HEK293 (cell line): ENCODE results near the gene HMCN2.

Experiments used
- CTCF ChIA-PET: fragments of 350-600 bp; formaldehyde crosslinking; extraction: SDS; loops from one replicate; lab custom pipeline; 2021; ENCODE audit warnings: antibody characterized with exemption; lab: Yijun Ruan, JAX
- POLR2A ChIA-PET: fragments of 300-600 bp; formaldehyde crosslinking; extraction: SDS; loops from one replicate; lab custom pipeline; 2020; ENCODE audit warnings: antibody characterized with exemption, inconsistent platforms; lab: Yijun Ruan, JAX
- H3K27ac ChIP-seq: fragments of 200-500 bp; sonication (Bioruptor generic); 2 replicates; pipeline ENCODE4 v1.5.1; 2014; ENCODE audit warnings: low read depth, low read length, control low read depth, inconsistent platforms; ENCODE audit errors: extremely low read depth
- H3K36me3 ChIP-seq, 2 experiments: fragments of 200-500 bp in 1 of 2; sonication (Bioruptor generic) in 1 of 2; 1 replicate in 1 of 2; 2 replicates in 1 of 2; pipeline ENCODE4 v1.5.1; 2014 to 2017; ENCODE audit warnings: inconsistent platforms in 2 of 2, low read length in 2 of 2; ENCODE audit not compliant: control insufficient read depth in 2 of 2, insufficient read depth in 1 of 2
- H3K4me1 ChIP-seq: fragments of 200-500 bp; sonication (Bioruptor generic); 2 replicates; pipeline ENCODE4 v1.5.1; 2014; ENCODE audit warnings: mild to moderate bottlenecking, low read length, inconsistent platforms; ENCODE audit not compliant: control insufficient read depth, insufficient read depth
- H3K4me3 ChIP-seq: 2 replicates; pipeline ENCODE4 v1.5.1; 2011; ENCODE audit warnings: low read depth, mild to moderate bottlenecking, control low read depth, low read length, moderate library complexity
- H3K9me3 ChIP-seq: fragments of 200-500 bp; sonication (Bioruptor generic); 2 replicates; pipeline ENCODE4 v1.5.1; 2014; ENCODE audit warnings: low read depth, low read length, inconsistent platforms; ENCODE audit not compliant: control insufficient read depth, insufficient read depth
- BCL11A ChIP-seq: fragments of 450-650 bp; formaldehyde crosslinking; IDR thresholded peaks from 2 replicates; pipeline ENCODE4 v1.5.1; 2016; ENCODE audit warnings: low read depth, missing biosample characterization, missing genetic modification characterization
- KLF1 ChIP-seq: fragments of 450-650 bp; formaldehyde crosslinking; IDR thresholded peaks from 2 replicates; pipeline ENCODE4 v1.5.1; 2016; ENCODE audit warnings: missing biosample characterization, missing genetic modification characterization
- MZF1 ChIP-seq: fragments of 450-650 bp; formaldehyde crosslinking; IDR thresholded peaks from 2 replicates; pipeline ENCODE4 v1.5.1; 2017; ENCODE audit warnings: missing biosample characterization, missing genetic modification characterization, borderline replicate concordance
- ZBTB8A ChIP-seq: fragments of 450-650 bp; formaldehyde crosslinking; IDR thresholded peaks from 2 replicates; pipeline ENCODE4 v1.5.1; 2016; ENCODE audit warnings: missing biosample characterization, missing genetic modification characterization
- ZFP3 ChIP-seq: fragments of 450-650 bp; formaldehyde crosslinking; IDR thresholded peaks from 2 replicates; pipeline ENCODE4 v1.5.1; 2016; ENCODE audit warnings: low read depth, missing biosample characterization, missing genetic modification characterization
- ZNF138 ChIP-seq: fragments of 450-650 bp; formaldehyde crosslinking; IDR thresholded peaks from 2 replicates; pipeline ENCODE4 v1.5.1; 2016; ENCODE audit warnings: missing biosample characterization, missing genetic modification characterization, borderline replicate concordance
- ZNF157 ChIP-seq: fragments of 450-650 bp; formaldehyde crosslinking; IDR thresholded peaks from 2 replicates; pipeline ENCODE4 v1.5.1; 2016; ENCODE audit warnings: missing biosample characterization, missing genetic modification characterization
- ZNF174 ChIP-seq: fragments of 450-650 bp; formaldehyde crosslinking; IDR thresholded peaks from 2 replicates; pipeline ENCODE4 v1.5.0; 2017; ENCODE audit warnings: missing biosample characterization, mild to moderate bottlenecking, missing genetic modification characterization
- ZNF335 ChIP-seq: fragments of 450-650 bp; formaldehyde crosslinking; conservative IDR thresholded peaks from 2 replicates; pipeline ENCODE4 v1.5.1; 2016; ENCODE audit warnings: missing biosample characterization, missing genetic modification characterization
- ZNF423 ChIP-seq: fragments of 450-650 bp; formaldehyde crosslinking; IDR thresholded peaks from 2 replicates; pipeline ENCODE4 v1.5.1; 2016; ENCODE audit warnings: missing biosample characterization, missing genetic modification characterization
- ZNF473 ChIP-seq: fragments of 450-650 bp; formaldehyde crosslinking; IDR thresholded peaks from 2 replicates; pipeline ENCODE4 v1.5.1; 2017; ENCODE audit warnings: missing biosample characterization, missing genetic modification characterization
- ZNF529 ChIP-seq: fragments of 450-650 bp; formaldehyde crosslinking; IDR thresholded peaks from 2 replicates; pipeline ENCODE4 v1.5.1; 2017; ENCODE audit warnings: missing genetic modification characterization, missing biosample characterization; ENCODE audit not compliant: insufficient replicate concordance
- ZNF623 ChIP-seq: fragments of 450-650 bp; formaldehyde crosslinking; IDR thresholded peaks from 2 replicates; pipeline ENCODE4 v1.5.1; 2016; ENCODE audit warnings: missing biosample characterization, missing genetic modification characterization
- ZNF701 ChIP-seq: fragments of 450-650 bp; formaldehyde crosslinking; IDR thresholded peaks from 2 replicates; pipeline ENCODE4 v1.5.1; 2016; ENCODE audit warnings: missing biosample characterization, missing genetic modification characterization
- ZNF791 ChIP-seq: fragments of 450-650 bp; formaldehyde crosslinking; IDR thresholded peaks from 2 replicates; pipeline ENCODE4 v1.5.1; 2016; ENCODE audit warnings: missing biosample characterization, missing genetic modification characterization
- TF ChIP-seq, protein P1 (sequence below): fragments of 450-650 bp; formaldehyde crosslinking; optimal IDR thresholded peaks from 2 replicates; pipeline ENCODE3; 2016; ENCODE audit warnings: missing biosample characterization, mild to moderate bottlenecking, missing genetic modification characterization
- TF ChIP-seq, protein P2 (sequence below): fragments of 450-650 bp; formaldehyde crosslinking; IDR thresholded peaks from 2 replicates; pipeline ENCODE4 v1.5.1; 2016; ENCODE audit warnings: missing biosample characterization, missing genetic modification characterization, borderline replicate concordance
- TF ChIP-seq, protein P3 (sequence below): fragments of 450-650 bp; formaldehyde crosslinking; IDR thresholded peaks from 2 replicates; pipeline ENCODE4 v1.5.1; 2016; ENCODE audit warnings: missing biosample characterization, missing genetic modification characterization, low read depth
- TF ChIP-seq, protein P4 (sequence below): fragments of 450-650 bp; formaldehyde crosslinking; IDR thresholded peaks from 2 replicates; pipeline ENCODE4 v1.5.1; 2017; ENCODE audit warnings: missing biosample characterization, missing genetic modification characterization
- TF ChIP-seq, protein P5 (sequence below): fragments of 450-650 bp; formaldehyde crosslinking; IDR thresholded peaks from 2 replicates; pipeline ENCODE4 v1.5.1; 2016; ENCODE audit warnings: missing biosample characterization, missing genetic modification characterization

HMCN2 gene

DNA sequence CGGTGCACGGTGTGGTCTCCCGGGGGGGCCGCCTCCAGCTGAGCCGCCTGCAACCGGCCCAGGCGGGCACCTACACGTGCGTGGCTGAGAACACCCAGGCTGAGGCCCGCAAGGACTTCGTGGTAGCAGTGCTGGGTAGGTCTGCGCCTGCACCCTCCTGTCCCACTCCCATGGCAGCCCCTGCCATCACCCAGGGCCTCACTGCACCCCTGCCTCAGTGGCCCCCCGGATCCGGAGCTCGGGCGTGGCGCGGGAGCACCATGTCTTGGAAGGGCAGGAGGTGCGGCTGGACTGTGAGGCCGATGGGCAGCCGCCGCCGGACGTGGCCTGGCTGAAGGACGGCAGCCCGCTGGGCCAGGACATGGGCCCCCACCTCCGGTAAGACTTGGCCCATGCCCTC, 125.4 kb downstream of the HMCN2 start:
- Histone ChIP-seq H3K4me3 (no peak overlapping the region), H3K27ac (no peak overlapping the region), H3K9me3 (no peaks in the 10 kb centered on the region), H3K4me1 (no peaks in the 10 kb centered on the region), H3K36me3 (no peaks in the 10 kb centered on the region)
- no peak for TF ChIP-seq ZNF335
- no peak for TF ChIP-seq ZNF473
- no peak for TF ChIP-seq ZNF423
- no peak for TF ChIP-seq BCL11A (tag by site-specific recombination)
- CTCF ChIA-PET: interaction anchor here (0.7 kb wide), 1 partner anchor 27 kb away, joined by 3 read pairs; no protein-coding TSS in a partner anchor
- POLR2A ChIA-PET: interaction anchor here (0.8 kb wide), 1 partner anchor 170 kb away, joined by 3 read pairs; no protein-coding TSS in a partner anchor

DNA sequence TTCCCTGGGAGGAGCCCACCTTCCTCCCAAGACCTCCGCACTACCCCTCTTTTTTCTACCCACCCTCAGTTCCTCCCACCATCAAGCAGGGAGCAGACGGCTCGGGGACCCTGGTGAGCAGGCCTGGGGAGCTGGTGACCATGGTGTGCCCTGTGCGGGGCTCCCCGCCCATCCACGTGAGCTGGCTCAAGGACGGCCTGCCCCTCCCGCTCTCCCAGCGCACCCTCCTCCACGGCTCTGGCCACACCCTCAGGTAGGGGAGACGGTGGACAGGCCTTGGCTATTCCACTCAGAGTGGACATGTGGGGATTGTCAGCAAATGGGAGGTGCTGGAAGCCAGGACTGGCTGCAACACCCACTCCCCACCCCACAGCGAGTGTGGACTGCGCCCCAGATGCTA, 126.3 kb downstream of the HMCN2 start:
- Histone ChIP-seq H3K4me1 (no peaks in the 10 kb centered on the region), H3K9me3 (no peaks in the 10 kb centered on the region), H3K4me3 (no peak overlapping the region), H3K27ac (no peak overlapping the region), H3K36me3 (no peaks in the 10 kb centered on the region)
- CTCF ChIA-PET: no interaction called here
- POLR2A ChIA-PET: no interaction called here
- TF ChIP-seq, protein P1, sequence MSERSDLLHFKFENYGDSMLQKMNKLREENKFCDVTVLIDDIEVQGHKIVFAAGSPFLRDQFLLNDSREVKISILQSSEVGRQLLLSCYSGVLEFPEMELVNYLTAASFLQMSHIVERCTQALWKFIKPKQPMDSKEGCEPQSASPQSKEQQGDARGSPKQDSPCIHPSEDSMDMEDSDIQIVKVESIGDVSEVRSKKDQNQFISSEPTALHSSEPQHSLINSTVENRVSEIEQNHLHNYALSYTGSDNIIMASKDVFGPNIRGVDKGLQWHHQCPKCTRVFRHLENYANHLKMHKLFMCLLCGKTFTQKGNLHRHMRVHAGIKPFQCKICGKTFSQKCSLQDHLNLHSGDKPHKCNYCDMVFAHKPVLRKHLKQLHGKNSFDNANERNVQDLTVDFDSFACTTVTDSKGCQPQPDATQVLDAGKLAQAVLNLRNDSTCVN (tag by site-specific recombination): no peak
- TF ChIP-seq ZNF791 (tag by site-specific recombination): no peak
- no peak for TF ChIP-seq ZNF529
- no peak for TF ChIP-seq ZNF701
- TF ChIP-seq, protein P2, sequence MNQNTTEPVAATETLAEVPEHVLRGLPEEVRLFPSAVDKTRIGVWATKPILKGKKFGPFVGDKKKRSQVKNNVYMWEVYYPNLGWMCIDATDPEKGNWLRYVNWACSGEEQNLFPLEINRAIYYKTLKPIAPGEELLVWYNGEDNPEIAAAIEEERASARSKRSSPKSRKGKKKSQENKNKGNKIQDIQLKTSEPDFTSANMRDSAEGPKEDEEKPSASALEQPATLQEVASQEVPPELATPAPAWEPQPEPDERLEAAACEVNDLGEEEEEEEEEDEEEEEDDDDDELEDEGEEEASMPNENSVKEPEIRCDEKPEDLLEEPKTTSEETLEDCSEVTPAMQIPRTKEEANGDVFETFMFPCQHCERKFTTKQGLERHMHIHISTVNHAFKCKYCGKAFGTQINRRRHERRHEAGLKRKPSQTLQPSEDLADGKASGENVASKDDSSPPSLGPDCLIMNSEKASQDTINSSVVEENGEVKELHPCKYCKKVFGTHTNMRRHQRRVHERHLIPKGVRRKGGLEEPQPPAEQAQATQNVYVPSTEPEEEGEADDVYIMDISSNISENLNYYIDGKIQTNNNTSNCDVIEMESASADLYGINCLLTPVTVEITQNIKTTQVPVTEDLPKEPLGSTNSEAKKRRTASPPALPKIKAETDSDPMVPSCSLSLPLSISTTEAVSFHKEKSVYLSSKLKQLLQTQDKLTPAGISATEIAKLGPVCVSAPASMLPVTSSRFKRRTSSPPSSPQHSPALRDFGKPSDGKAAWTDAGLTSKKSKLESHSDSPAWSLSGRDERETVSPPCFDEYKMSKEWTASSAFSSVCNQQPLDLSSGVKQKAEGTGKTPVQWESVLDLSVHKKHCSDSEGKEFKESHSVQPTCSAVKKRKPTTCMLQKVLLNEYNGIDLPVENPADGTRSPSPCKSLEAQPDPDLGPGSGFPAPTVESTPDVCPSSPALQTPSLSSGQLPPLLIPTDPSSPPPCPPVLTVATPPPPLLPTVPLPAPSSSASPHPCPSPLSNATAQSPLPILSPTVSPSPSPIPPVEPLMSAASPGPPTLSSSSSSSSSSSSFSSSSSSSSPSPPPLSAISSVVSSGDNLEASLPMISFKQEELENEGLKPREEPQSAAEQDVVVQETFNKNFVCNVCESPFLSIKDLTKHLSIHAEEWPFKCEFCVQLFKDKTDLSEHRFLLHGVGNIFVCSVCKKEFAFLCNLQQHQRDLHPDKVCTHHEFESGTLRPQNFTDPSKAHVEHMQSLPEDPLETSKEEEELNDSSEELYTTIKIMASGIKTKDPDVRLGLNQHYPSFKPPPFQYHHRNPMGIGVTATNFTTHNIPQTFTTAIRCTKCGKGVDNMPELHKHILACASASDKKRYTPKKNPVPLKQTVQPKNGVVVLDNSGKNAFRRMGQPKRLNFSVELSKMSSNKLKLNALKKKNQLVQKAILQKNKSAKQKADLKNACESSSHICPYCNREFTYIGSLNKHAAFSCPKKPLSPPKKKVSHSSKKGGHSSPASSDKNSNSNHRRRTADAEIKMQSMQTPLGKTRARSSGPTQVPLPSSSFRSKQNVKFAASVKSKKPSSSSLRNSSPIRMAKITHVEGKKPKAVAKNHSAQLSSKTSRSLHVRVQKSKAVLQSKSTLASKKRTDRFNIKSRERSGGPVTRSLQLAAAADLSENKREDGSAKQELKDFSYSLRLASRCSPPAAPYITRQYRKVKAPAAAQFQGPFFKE (tag by site-specific recombination): no peak
- TF ChIP-seq ZNF174 (tag by site-specific recombination): no peak
- TF ChIP-seq ZNF138 (tag by site-specific recombination): no peak
- TF ChIP-seq ZFP3 (tag by site-specific recombination): no peak
- TF ChIP-seq ZNF623 (tag by site-specific recombination): no peak
- no peak for TF ChIP-seq KLF1 (tag by site-specific recombination)
- TF ChIP-seq ZNF473: no peak
- TF ChIP-seq, protein P3, sequence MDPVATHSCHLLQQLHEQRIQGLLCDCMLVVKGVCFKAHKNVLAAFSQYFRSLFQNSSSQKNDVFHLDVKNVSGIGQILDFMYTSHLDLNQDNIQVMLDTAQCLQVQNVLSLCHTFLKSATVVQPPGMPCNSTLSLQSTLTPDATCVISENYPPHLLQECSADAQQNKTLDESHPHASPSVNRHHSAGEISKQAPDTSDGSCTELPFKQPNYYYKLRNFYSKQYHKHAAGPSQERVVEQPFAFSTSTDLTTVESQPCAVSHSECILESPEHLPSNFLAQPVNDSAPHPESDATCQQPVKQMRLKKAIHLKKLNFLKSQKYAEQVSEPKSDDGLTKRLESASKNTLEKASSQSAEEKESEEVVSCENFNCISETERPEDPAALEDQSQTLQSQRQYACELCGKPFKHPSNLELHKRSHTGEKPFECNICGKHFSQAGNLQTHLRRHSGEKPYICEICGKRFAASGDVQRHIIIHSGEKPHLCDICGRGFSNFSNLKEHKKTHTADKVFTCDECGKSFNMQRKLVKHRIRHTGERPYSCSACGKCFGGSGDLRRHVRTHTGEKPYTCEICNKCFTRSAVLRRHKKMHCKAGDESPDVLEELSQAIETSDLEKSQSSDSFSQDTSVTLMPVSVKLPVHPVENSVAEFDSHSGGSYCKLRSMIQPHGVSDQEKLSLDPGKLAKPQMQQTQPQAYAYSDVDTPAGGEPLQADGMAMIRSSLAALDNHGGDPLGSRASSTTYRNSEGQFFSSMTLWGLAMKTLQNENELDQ: no peak
- TF ChIP-seq ZBTB8A (tag by site-specific recombination): no peak
- TF ChIP-seq ZNF157 (tag by site-specific recombination): no peak
- TF ChIP-seq MZF1 (tag by site-specific recombination): no peak
- TF ChIP-seq, protein P4, sequence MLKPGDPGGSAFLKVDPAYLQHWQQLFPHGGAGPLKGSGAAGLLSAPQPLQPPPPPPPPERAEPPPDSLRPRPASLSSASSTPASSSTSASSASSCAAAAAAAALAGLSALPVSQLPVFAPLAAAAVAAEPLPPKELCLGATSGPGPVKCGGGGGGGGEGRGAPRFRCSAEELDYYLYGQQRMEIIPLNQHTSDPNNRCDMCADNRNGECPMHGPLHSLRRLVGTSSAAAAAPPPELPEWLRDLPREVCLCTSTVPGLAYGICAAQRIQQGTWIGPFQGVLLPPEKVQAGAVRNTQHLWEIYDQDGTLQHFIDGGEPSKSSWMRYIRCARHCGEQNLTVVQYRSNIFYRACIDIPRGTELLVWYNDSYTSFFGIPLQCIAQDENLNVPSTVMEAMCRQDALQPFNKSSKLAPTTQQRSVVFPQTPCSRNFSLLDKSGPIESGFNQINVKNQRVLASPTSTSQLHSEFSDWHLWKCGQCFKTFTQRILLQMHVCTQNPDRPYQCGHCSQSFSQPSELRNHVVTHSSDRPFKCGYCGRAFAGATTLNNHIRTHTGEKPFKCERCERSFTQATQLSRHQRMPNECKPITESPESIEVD (tag by site-specific recombination): no peak
- TF ChIP-seq, protein P5, sequence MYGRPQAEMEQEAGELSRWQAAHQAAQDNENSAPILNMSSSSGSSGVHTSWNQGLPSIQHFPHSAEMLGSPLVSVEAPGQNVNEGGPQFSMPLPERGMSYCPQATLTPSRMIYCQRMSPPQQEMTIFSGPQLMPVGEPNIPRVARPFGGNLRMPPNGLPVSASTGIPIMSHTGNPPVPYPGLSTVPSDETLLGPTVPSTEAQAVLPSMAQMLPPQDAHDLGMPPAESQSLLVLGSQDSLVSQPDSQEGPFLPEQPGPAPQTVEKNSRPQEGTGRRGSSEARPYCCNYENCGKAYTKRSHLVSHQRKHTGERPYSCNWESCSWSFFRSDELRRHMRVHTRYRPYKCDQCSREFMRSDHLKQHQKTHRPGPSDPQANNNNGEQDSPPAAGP: no peak
